Activated naive CD4-positive, alpha-beta T cell treated with Interleukin-2 at 50 U/mL for 16 hours (primary cell): ENCODE measurements around the gene CRKL.

ENCODE experiments used
- DNase-seq: peaks from one replicate; pipeline ENCODE4 v3.0.0-alpha.2; 2020

The CRKL gene

DNA sequence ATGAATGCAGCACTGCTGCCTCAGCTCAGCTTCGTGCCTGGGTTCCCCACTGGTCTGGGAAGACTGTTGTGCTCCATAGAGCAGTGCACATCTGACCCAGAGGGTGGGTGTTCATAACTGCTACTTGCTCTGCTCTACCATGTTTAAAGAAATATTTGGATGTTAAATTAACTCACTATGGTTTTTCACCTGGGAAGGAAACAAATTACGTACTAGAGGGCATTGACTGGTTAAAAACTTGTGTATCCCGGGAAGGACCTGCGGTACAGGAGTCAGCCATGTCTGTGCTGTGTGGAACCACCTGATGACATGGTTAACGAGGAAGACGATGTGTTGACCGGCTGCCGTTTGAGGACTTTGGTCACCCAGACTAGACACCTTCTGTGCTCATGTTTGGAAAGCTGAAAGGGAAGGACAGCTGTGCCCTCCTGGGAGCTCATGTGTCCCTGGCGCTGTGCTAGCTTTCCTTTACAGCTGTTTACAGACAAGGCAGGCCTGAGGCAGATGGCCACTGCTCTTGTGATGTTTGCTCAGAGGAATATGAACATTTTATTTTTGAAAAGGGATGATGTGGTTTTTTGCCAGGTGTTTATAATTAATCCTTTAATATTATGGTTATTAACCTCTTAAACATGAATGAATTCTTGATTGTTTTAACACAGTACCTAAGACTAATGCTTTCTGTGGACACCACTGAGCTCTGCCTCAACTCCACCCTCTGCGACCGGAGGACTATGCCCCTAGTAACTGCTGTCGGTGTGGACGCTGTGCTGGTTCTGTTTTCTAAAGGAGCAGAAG, 35.5 kb downstream of the CRKL start:
- DNase-seq, result no peak

DNA sequence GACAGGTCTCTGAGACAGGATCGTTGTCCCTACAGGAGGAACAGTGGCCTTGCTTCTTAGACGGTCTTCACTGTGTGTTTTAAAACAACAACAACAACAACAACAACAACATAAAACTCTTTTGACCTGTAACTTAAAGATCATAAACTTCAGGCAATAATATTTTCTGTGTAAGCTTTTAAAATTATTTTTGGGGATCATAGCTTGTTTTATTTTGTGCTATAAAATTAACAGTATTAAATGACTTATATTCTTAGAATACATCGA, 36.1 kb downstream of the CRKL start:
- no peak for DNase-seq

DNA sequence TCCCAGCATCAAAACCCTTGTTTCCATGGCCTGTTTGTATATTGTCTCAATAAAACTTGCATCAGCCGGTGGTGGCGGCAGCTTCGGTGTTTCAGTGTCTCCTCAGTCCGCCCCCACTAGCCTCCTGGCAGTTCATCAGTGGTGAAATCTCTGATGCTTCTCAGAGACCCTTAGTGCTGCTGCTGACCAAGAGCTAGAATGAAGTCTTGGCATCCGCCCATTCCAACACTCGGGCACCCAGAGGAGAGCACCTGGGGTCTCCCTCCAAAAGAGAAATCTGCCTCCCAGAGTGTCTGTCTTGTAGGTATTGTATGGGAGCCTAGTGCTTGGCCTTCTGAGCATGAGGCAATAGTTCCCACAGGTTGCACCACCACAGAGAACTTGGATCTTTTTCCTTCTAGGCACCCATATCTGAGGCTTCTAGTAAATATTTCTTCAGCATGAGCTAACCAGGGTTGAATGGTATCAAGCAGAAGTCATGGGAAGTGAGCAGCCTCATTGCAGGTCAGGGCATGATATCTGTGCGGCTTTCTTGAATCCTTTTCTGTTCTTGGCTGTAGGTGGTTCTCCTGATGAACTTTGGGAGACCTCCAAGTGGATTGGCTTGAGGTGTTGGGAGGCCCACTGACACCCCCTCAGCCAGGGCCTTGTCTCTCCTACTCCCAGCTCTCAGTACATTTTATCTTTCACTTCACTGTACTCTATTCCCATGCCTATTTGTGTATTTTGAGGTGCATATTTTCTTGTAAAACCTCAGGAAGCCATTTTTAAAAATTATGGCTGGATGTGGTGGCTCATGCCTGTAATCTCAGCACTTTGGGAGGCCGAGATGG, 36.7 kb downstream of the CRKL start:
- no peak for DNase-seq

DNA sequence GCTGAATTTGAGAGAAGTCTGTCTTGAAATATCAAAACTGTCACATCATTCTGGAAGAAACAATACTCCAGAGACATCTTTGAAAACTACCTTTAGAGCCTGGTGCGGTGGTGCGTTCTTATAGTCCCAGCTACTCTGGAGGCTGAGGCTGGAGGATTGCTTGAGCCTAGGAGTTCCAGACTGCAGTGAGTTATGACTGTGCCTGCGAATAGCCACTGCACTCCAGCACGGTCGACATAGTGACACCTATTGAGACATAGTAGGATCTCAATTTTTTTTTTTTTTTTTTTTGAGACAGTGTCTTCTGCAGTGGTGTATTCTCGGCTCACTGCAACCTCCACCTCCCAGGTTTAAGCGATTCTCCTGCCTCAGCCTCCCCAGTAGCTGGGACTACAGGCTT, 38.3 kb downstream of the CRKL start:
- DNase-seq, result no peak

DNA sequence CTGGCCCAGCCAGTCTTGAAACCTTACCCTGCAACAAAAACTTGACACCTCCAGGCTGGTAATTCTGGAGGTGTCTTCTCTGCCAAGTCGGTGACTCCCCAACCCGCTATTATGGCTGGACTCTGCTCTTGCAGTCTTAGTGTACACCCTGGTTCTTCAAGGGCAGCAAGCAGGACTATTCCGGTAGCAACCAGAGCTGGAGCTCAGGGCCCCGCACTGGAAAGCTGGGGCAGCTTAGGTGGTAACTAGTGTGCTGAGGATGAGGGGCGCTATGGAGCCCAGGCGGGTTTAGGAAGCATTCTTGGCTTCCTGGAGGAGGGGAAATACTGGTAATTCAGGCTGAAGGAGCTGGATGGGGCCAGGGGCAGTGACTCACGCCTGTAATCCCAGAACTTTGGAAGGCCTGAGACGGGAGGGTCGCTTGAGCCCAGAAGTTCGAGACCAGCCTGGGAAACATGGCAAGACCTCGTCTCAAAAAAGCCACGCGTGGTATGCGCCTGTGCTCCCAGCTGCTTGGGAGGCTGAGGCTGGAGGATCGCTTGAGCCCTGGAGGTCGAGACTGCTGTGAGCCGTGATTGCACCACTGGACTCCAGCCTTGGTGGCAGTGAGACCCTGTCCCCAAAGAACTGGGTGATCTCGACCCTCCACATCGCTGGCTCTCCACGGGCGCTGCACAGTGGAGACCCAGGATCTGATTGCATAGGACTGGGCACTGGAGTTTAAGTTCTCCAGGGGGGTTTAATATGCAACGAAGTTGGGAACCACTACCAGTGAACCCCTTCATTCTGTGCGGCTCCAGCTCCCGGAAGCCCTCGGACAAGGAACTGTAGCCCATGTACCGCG, 39.3 kb downstream of the CRKL start:
- DNase-seq, result no peak

DNA sequence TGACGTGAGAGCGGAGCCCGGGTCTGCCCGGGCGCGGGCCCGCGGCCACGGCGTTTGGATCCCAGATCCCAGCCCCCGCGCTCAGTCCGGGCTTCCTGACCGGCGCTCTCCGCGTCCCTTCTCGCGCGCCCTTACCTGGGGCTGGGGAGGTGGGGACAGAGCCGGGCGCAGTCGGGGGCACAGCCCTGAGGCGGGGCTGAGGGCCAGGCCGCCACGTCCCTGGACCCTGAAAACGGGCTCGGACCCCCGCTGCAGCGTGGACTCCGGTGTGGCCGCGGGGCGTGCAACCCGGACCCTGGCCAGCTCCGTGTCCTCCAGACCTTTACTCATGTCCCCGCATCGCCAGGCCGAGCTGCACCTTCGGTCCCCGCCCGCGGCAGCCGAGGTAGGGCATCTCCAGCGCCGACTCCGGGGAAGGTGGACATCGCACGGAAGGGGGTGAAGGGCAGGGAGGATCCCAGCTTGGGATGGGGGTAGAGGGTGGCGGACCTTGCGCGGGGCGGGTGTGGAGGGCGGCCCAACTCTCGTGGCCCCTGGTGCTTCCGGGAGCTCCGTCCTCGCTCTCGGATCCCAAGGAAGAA, 40.0 kb downstream of the CRKL start:
- no peak for DNase-seq

DNA sequence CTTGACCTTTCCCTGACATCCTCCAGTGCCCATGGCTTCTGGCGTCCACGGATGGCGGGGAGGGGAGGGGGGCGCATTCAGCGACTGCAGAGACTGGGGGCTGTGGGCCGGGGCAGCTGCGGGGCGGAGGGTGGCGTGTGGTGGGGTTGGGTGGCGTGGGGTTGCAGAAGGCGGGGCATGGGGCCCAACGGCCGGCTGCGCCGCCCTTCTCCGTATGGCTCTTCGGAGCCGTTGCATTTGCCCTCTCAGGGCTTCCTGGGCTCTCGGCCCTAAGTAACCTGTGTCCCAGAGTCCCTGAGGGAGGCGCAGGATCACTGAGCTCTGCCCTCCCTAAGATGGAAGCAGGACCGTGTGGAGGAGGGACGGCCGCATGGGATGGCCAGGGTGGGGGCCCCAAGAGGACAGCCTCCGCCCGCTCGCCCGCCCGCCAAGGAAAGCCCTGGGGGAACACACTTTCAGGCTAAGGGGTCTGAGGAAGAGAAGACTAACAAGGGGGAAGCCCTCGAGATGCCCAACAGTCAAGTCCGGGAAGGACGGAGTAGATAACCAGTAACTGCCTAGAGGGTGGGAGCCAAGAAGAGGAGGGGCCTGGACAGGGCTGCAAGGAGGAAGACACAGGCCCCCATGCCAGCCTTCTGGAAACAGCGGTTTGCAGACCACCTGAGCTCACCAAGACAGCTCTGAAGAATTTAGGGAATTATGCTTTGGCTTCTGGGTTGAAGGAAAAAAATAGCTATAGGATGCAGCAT, 40.6 kb downstream of the CRKL start:
- no peak for DNase-seq

DNA sequence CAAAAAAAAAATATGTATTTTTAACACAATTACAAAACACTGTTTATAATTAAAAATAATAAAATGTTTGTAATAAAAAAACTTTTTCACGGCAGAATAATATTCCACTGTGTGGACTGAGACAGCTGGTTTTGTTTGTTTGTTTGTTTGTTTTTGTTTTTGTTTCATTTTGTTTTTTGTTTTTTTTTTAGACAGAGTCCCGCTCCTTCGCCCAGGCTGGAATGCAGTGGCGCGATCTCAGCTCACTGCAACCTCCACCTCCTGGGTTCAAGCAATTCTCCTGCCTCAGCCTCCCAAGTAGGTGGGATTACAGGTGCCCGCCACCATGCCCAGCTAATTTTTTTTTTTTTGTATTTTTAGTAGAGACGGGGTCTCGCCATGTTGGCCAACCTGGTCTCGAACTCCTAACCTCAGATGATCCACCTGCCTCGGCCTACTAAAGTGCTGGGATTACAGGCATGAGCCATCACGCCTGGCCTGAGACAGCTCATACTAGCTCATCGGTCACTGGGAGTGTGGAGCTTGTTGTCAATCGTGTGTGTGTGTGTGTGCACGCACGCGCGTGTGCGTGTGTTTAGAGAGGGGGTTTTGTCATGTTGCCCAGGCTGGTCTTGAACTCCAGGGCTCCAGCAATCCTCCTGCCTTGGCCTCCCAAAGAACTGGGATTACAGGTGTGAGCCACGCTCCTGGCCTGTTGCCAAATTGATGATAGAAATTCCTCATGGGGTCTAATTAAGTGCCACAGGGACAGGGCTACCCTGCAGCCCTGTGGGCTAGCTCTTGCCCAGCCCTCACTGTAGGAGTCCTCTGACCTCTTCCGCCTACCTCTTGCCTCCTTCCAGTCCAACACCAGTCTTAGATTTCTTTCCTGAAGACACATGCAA, 42.6 kb downstream of the CRKL start:
- no peak for DNase-seq

DNA sequence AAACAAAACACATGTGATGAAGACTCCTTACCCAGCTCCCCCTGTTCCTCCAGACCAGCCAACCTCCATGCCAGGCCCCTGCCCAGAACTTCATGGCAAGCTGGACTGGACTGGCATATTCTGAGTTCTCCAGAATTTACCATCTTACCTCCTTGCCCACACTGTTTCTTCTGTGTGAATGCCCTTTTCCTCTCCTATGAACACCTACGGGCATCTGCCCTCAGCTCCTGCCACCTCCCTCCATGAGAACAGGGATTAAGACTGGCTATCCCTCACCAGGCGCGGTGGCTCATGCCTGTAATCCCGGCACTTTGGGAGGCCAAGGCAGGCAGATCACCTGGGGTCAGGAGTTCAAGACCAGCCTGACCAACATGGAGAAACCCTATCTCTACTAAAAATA, 43.4 kb downstream of the CRKL start:
- no peak for DNase-seq

DNA sequence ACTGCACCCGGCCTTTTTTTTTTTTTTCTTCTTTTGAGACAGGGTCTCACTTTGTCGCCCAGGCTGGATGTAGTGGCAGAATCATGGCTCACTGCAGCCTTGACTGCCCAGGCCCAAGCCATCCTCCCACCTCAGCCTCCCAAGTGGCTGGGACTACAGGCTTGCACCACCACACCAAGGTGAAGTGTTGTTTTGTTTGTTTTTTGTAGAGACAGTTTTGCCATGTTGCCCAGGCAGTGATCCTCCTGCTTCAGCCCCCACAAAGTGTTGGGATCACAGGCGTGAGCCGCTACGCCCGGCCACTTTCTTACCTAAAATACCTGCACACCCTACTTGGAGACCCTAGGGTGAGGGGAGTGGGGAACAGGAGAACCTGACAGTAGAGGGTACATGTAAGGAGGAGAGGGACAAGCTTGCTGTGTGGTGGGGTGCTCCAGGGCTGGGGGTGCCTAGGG, 45.3 kb downstream of the CRKL start:
- DNase-seq, result no peak

DNA sequence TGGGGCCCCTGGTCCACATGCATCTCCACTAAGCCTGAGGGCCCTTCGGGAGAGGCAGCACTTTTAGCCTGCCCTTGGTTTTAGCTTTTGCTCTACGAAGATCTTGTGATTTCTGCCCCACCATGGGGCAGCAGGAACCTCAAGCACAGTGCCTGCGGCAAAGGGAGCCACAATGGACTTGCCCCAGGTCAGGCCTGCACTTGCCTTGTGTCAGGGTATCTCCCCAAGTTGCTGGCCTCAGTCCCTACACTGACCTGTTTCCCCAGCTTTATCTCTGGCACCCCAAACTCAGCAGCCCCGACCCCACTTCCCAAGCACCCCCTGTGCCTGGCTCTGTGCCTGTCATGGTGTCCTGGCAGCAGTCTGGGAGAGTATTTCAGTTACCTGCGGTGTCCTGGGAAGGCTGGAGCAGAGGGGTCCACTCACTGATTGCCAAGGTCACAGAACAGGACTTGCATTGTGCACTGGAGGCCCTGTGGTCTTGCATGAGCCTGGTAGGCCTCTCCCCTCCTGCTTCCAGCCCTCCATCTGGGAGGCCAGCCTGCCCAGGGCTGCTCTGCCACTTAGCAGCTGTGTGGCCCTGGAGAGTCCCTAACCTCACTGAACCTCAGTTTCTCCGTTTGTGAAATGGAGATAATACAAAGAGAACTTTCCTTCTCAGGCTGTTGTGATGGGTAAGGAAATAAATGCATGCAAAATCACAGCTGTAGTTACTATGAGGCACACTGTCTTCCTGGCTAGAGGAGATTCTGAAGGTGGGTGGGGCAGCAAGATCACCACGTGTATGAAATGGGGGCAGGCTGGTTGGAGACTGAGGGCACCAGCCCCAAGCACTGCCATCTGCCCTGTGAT, 46.2 kb downstream of the CRKL start:
- DNase-seq, result no peak

DNA sequence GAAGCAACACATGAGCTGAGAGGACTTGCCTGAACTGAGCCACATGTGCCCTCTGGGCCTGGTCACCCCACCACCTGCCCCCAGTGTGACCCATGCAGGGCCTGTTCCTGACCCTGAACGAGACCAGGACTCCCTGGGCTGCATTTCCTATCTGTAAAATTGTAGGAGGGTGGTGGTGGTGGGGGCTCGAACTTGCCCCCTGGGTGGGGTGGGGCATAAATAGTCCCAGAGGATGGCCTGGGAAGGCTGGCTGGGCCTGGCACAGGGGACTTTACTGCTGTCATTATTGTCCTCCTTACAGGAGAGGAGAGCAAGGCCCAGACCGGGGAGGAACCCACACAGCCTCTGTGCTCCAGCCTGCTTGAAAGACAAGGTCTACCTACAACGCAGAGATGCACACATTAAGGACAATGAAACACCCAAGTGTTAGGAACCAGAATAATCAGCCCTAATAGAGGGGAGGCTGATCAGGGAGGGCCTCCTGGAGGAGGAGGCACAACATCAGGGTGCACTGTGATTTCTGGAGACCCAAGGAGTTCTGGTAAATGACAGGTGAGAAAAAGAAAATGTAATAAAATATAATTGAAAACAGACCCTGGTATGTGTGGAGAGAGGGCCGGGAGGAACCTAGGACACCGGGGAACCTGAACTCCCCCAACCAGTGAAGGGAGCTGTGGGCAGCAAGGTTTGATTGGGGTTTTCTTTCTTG, 47.0 kb downstream of the CRKL start:
- no peak for DNase-seq

DNA sequence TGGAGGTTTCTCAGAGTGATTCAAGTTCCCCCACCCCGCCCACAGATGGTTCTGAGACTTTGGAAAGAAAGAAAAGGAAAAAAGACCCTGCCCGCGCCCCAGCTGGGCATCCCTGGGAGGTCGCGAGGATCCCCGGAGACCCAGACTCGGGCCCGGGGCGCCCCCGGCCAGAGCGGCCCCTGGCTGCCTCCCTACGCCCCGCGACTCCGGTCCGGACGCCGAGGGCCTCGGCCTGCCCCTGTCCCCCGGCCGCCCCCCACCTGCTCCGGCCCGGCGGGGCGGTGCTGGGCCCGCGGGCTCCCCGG, 47.5 kb downstream of the CRKL start:
- DNase-seq, result no peak

DNA sequence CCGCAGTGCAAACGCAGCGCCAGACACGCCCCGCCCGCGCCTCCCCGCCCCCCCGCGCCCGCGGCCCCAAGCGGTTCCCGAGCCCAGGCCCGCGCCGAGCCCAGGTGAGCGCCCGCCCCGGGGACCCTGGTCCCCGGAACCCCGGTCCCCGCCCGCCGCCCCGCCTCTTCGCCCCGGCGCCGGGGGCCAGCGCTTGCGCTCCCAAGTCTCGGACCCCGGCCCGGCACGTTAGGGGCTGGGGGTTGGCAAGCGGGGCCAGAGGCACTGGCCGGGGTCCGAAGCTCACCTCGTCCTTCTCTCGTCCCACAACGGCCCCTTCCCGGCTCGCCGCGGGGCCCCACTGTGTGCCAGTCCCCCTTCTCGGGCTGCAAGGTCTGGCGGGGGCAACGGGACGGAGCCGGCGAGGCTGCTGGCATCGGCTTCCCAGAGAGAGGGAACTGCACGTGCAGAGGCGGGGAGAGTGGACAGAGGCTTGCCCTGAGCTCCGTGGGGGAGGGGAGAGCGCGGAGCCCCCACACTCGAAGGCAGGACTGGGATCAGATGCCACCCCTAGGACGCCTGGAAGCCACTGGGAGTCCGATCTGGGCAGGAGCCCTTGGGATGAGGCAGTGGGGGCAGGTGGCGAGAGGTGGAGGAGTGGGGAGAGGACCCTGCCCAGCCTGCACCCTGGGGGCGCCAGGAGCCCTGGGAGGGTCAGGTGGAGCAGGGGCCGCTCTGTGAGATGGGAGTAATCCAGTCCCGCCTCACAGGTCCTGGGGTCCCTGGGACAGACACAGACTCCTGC, 48.1 kb downstream of the CRKL start:
- DNase-seq, result no peak

DNA sequence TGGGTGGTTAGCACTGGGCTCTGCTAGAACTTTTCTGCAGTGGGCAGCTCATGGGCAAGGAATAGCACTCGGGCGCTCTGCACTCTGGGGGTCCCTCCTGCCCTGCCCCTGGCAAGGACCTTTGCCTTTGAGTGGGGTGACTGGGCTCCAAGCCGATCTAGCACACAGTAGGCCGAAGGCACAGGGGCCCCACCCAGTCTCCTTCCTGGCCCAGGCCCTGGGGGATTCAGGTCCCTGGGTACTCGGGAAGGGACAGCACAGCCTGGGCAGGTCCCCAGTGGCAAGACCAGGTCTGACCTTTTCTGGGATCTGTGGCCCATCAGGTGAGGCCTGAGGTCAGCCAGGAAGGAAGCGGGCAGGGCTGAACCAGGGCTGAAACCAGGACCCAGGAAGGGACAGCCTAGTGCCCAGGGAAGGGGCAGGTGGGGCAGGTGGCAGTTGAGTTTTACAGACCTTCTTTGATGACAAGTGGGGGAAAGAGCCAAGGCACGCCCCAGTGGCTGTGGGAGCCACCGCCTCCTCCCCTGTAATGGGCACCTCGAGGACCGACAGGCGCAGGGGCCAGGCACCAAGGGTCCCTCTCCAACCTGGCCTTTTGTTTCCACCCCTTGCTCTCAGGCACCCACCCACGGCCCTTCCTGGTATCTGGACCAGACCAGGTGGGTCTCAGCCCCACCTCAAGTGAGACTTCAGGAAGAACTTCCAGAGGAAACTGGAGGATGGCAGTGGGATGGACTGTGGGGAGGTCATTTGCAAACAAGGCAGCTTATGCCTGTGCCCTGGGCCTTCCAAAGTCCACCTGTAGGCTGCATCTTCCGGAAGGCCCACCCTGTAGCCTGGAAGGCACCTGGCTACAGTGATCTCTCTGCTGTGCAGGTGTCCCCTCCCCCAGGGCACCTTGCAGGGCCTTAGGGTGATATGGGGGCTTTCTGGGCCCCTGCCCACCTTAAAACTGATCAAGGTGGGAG, 49.0 kb downstream of the CRKL start:
- DNase-seq, result no peak

DNA sequence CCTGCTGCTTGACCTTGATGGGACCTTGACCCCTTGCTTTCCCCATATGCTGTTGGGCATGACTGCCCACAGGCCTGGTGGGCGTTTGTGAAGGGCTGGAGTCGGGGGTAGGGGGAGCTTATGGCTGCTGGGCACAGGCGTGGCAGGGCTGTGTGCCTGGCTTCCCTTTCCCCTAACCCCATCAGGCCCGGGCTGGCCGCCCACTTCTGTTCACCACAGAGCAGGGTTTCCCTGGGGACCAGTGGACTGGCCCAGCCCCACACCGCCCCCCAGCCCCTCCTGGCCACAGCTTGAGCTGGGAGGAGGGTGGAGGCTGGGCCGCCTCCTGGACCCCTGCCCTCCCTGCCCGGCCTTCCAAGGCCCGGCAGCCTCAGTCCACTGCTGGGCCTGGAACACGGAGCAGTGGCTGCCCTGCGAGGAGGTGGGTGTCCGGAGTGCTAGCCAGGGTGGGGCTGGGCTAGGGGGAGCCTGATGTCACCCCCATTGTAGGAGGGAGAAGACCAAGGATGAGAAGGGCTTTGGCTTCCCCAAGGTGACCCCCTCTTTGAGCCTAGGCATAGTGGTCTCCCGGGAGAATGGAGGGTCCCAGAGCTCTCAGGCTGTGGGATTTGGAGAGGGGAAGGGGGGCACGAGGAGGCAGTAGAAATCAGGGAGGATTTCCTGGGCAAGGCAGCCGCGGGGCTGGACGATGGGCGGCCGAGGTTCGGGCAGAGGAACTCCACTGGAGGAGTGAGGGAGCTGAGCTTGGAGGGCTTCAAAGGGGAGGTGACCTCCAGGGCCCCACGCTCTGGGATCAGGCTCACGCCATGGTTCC, 49.9 kb downstream of the CRKL start, which contains the start of gene AIFM3:
TSS of gene AIFM3 (plus strand) at position 373 of the 814 bp plus-strand sequence. CDS start 690 bp downstream, outside the sequence.
- no peak for DNase-seq

DNA sequence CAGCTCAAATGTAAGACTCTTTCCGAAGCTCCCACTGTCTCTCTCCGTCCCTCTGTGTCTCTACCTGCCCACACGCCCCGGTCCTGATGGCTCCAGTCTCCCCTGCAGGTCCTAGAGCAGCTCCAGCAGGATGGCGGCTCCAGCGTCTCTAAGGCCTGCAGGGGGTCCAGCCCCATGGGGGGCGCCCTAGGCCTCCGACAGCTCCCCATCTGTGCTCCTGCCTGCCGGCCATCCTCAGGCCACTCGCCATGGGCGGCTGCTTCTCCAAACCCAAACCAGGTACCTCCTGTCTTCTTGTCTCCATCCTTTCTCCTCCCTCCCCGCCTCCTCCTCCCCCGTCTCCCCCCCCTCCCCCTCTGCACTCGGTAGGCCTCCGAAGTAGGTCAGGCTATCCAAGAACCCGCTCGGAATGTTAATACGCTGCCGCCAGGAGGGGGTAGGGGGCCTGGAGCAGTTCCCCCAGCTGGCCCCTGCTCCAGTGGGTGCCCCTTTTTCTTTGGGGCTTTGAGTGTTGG, 50.5 kb downstream of the CRKL start:
- no peak for DNase-seq
